Stimulated activated CD4-positive, alpha-beta T cell treated with anti-CD3 and anti-CD28 coated beads, Interleukin-2, amount 100 ng/mL, for 4 hours (primary cell): Measurements from ENCODE around the gene FRMD8.

ENCODE experiments used
- DNase-seq: peaks from one replicate; pipeline ENCODE4 v3.0.0-alpha.2; 2020; ENCODE audit warnings: low read depth

Gene FRMD8

DNA sequence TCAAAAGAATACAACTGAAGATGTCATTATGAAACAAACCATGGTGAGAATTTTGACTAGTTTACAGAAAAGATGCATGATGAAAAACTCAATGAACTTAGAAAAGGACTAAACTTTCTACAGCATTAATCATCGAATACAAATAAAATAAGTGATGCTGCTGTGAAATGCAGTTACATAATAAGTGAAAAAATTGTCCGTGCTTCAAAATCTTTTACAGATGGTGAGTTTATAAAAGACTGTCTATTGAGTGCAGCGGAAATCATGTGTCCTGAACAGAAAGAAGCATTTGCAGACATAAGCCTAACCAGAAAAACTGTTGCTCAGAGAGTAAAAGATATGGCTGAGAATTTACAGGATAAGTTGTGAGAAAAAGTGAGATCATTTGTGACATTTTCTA, 70.0 kb downstream of the FRMD8 start:
- DNase-seq = no peak

- DNase-seq = no peak
Observed at GRCh38 chr11:65459552-65459951, 73.1 kb downstream of the FRMD8 start.
